HAP-1 (cell line): Measurements from ENCODE around the gene SWSAP1.
"Not testable (repeated sequence)": the region's sequence is repeated elsewhere in the genome, so short reads cannot be mapped to it uniquely, and the experiment has no call there.

Source experiments
- DNase-seq, 2 experiments: peaks; one replicate each; pipeline ENCODE4 v3.0.0-alpha.2; 2016 to 2020; ENCODE audit warnings: low spot score in 2 of 2
- H3K27me3 ChIP-seq: fragments of 250-450 bp; sonication (Bioruptor Pico); 2 replicates; pipeline ENCODE4 v1.5.1; 2020; ENCODE audit warnings: low read depth, mild to moderate bottlenecking, moderate library complexity
- H3K36me3 ChIP-seq: fragments of 250-450 bp; sonication (Bioruptor Pico); replicated peaks from 2 replicates; pipeline ENCODE4 v1.5.1; 2020; ENCODE audit warnings: mild to moderate bottlenecking
- H3K4me1 ChIP-seq: fragments of 250-450 bp; sonication (Bioruptor Pico); 2 replicates; pipeline ENCODE4 v1.5.1; 2020; ENCODE audit warnings: mild to moderate bottlenecking
- H3K4me3 ChIP-seq: fragments of 250-450 bp; sonication (Bioruptor Pico); 2 replicates; pipeline ENCODE4 v1.5.1; 2020; ENCODE audit warnings: mild to moderate bottlenecking, moderate library complexity
- H3K9me3 ChIP-seq: fragments of 250-450 bp; sonication (Bioruptor Pico); 2 replicates; pipeline ENCODE4 v1.5.1; 2020; ENCODE audit warnings: mild to moderate bottlenecking, moderate library complexity
- in situ Hi-C: fragments of 300-500 bp; cut with MboI; formaldehyde crosslinking; loops from 3 replicates; pipeline ENCODE4 v1.14.3; 2020; ENCODE audit warnings: low sequenced_read_pairs, inconsistent platforms, mixed read lengths

SWSAP1 gene

GRCh38 chr19:11374433-11375142, at the start of gene SWSAP1:
SWSAP1 (plus strand) TSS chr19:11374666; CDS start chr19:11374681, 15 bp downstream.
- Histone ChIP-seq H3K4me3 (peak within 1 kb of the TSS; percentile 75), H3K4me1 (peaks cover 18% of the 10 kb centered on the region), H3K36me3 (peaks cover 6% of the 10 kb centered on the region; the same call in 1 of the 2 replicates), H3K9me3 (no peaks in the 10 kb centered on the region), H3K27me3 (no peaks in the 10 kb centered on the region)
- peak; percentile 98 to 100 for DNase-seq
- in situ Hi-C loops, result no loop called here

GRCh38 chr19:11324748-11325389, 49.6 kb upstream of the SWSAP1 start:
- DNase-seq, result no peak
- no peaks in the 10 kb centered on the region for H3K36me3 ChIP-seq
- no peaks in the 10 kb centered on the region for H3K27me3 ChIP-seq
- in situ Hi-C loops, result no loop called here
- peaks cover 1% of the 10 kb centered on the region for H3K4me1 ChIP-seq
- H3K9me3 ChIP-seq, result no peaks in the 10 kb centered on the region
- no peak overlapping the region for H3K4me3 ChIP-seq

GRCh38 chr19:11325544-11325943, 48.9 kb upstream of the SWSAP1 start:
- Histone ChIP-seq H3K36me3 (no peaks in the 10 kb centered on the region), H3K4me1 (peaks cover 3% of the 10 kb centered on the region), H3K9me3 (no peaks in the 10 kb centered on the region), H3K4me3 (no peak overlapping the region), H3K27me3 (no peaks in the 10 kb centered on the region)
- in situ Hi-C loops, result no loop called here
- no peak for DNase-seq

GRCh38 chr19:11330127-11330526, 44.3 kb upstream of the SWSAP1 start:
- Histone ChIP-seq H3K27me3 (no peaks in the 10 kb centered on the region), H3K4me3 (no peak overlapping the region), H3K4me1 (peaks cover 3% of the 10 kb centered on the region), H3K9me3 (no peaks in the 10 kb centered on the region), H3K36me3 (peaks cover 5% of the 10 kb centered on the region)
- in situ Hi-C loops, result no loop called here
- peak in 1 of 2 experiments; percentile 53 for DNase-seq

- H3K36me3 ChIP-seq, result peaks cover 8% of the 10 kb centered on the region
- no peak overlapping the region for H3K4me3 ChIP-seq
- H3K4me1 ChIP-seq, result peaks cover 3% of the 10 kb centered on the region
- DNase-seq, result no peak
- no peaks in the 10 kb centered on the region for H3K27me3 ChIP-seq
- in situ Hi-C loops, result no loop called here
- H3K9me3 ChIP-seq, result no peaks in the 10 kb centered on the region
Measured at GRCh38 chr19:11331502-11331901, 43.0 kb upstream of the SWSAP1 start.

- in situ Hi-C loops, result no loop called here
- no peaks in the 10 kb centered on the region for H3K27me3 ChIP-seq
- H3K36me3 ChIP-seq, result peaks cover 8% of the 10 kb centered on the region
- peaks cover 3% of the 10 kb centered on the region for H3K4me1 ChIP-seq
- DNase-seq, result no peak
- H3K9me3 ChIP-seq, result no peaks in the 10 kb centered on the region
- H3K4me3 ChIP-seq, result no peak overlapping the region
Measured at GRCh38 chr19:11332822-11333221, 41.6 kb upstream of the SWSAP1 start.

- in situ Hi-C loops, H3K27me3 ChIP-seq: not testable (repeated sequence)
Measured at GRCh38 chr19:11333838-11334237, 40.6 kb upstream of the SWSAP1 start.

GRCh38 chr19:11335449-11336146, 38.9 kb upstream of the SWSAP1 start:
- in situ Hi-C loops, result no loop called here
- H3K4me1 ChIP-seq, result peaks cover 8% of the 10 kb centered on the region; the same call in 1 of the 2 replicates
- H3K9me3 ChIP-seq, result no peaks in the 10 kb centered on the region
- no peak for DNase-seq
- no peaks in the 10 kb centered on the region for H3K27me3 ChIP-seq
- H3K4me3 ChIP-seq, result no peak overlapping the region
- peaks cover 8% of the 10 kb centered on the region for H3K36me3 ChIP-seq

More at GRCh38 chr19:11333838-11334237, 40.6 kb upstream of the SWSAP1 start:
- peak in 1 of 2 experiments; percentile 47 for DNase-seq
- H3K4me3 ChIP-seq, H3K36me3 ChIP-seq, H3K9me3 ChIP-seq, H3K4me1 ChIP-seq: not testable (repeated sequence)

GRCh38 chr19:11337080-11337479, 37.4 kb upstream of the SWSAP1 start:
- H3K36me3 ChIP-seq, result peaks cover 8% of the 10 kb centered on the region
- in situ Hi-C loops, result no loop called here
- no peaks in the 10 kb centered on the region for H3K27me3 ChIP-seq
- H3K9me3 ChIP-seq, result 0 out of 2 replicates have a peak, but pooled peaks cover 2% of the 10 kb centered on the region
- peaks cover 8% of the 10 kb centered on the region; the same call in 1 of the 2 replicates for H3K4me1 ChIP-seq
- H3K4me3 ChIP-seq, result no peak overlapping the region
- DNase-seq, result no peak

- Histone ChIP-seq H3K4me3 (no peak overlapping the region), H3K36me3 (peaks cover 8% of the 10 kb centered on the region)
- in situ Hi-C loops, result no loop called here
Measured at GRCh38 chr19:11338121-11338520, 36.3 kb upstream of the SWSAP1 start.

GRCh38 chr19:11338569-11339253, 35.8 kb upstream of the SWSAP1 start:
- H3K4me3 ChIP-seq, result peak overlapping the region; percentile 68
- H3K4me1 ChIP-seq, result peaks cover 8% of the 10 kb centered on the region; the same call in 1 of the 2 replicates
- H3K27me3 ChIP-seq, result no peaks in the 10 kb centered on the region
- H3K36me3 ChIP-seq, result peaks cover 8% of the 10 kb centered on the region
- in situ Hi-C loops, result no loop called here
- H3K9me3 ChIP-seq, result 0 out of 2 replicates have a peak, but pooled peaks cover 2% of the 10 kb centered on the region
- DNase-seq, result no peak

More at GRCh38 chr19:11338121-11338520, 36.3 kb upstream of the SWSAP1 start:
- DNase-seq, result no peak
- no peaks in the 10 kb centered on the region for H3K27me3 ChIP-seq
- H3K4me1 ChIP-seq, result peaks cover 8% of the 10 kb centered on the region; the same call in 1 of the 2 replicates
- 0 out of 2 replicates have a peak, but pooled peaks cover 2% of the 10 kb centered on the region for H3K9me3 ChIP-seq

- in situ Hi-C loops, result no loop called here
Measured at GRCh38 chr19:11339254-11340098, 35.0 kb upstream of the SWSAP1 start, which contains the start of gene RAB3D. RAB3D (minus strand) TSS chr19:11339657; CDS start chr19:11337399, 2,258 bp downstream.

More at GRCh38 chr19:11339254-11340098, 35.0 kb upstream of the SWSAP1 start, which contains the start of gene RAB3D:
- H3K4me1 ChIP-seq, result peaks cover 8% of the 10 kb centered on the region; the same call in 1 of the 2 replicates
- H3K4me3 ChIP-seq, result peak within 1 kb of the TSS; percentile 68
- no peaks in the 10 kb centered on the region for H3K27me3 ChIP-seq
- DNase-seq, result peak; percentile 92 to 98
- peaks cover 8% of the 10 kb centered on the region for H3K36me3 ChIP-seq
- 0 out of 2 replicates have a peak, but pooled peaks cover 2% of the 10 kb centered on the region for H3K9me3 ChIP-seq
